ENCODE results near the gene CHP2. TPM values are rescaled to one million over a fixed set of nuclear protein-coding genes. Genes with fewer than 3 reads are reported as not detected.

The CHP2 gene
- total and polyA plus RNA-seq, 9 of the 15 experiments (the other 6 are each of a cell fraction or from before 2014, with no cell fraction given) = 0.23 to 1.1 (median 0.80) TPM

DNA sequence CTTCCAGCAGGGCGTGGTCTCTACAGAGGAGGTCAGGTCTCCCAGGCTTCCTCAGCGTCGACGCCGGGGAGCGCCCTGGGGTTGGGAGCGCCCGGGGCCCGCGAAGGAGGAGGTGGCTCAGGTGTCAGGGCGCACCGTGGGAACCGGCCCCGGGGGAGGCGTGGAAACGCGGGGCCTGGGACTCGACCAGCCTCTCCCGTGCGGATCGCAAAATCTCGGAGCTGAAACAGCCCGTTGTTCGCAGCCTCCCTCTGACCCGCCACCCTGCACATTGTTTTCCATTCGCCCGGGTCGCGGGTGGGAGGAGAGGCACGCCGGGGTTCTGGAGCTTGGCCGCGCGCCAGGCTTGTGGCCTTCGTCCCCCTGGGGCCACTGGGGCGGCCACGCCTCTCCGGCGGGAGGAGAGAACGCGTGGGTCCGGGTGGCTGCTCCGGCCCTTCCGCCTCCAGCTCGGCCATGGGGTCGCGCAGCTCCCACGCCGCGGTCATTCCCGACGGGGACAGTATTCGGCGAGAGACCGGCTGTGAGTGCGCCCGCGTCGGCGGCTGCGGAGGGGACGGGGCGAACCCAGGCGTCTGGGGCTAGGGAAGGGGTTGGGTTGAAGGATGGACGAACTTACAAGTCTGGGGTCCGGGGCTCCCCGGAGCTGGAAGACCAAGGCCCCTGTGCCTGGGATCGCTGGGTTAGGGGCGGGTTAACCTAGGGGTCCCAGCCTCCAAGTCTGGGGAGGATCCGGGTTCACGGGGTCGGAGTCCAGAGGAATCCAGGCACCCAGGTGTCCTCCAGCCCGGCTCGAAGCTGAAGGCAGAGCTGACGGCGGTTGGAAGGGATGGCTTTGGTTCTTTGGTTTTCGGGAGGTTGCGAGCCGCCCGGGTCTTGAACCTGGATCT lies at the start of gene CHP2 (continued):
- TF ChIP-seq, protein P1, sequence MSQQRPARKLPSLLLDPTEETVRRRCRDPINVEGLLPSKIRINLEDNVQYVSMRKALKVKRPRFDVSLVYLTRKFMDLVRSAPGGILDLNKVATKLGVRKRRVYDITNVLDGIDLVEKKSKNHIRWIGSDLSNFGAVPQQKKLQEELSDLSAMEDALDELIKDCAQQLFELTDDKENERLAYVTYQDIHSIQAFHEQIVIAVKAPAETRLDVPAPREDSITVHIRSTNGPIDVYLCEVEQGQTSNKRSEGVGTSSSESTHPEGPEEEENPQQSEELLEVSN (IDR thresholded peaks at IDR 0.05; ENCODE audit: borderline replicate concordance in 1 of 2, extremely low read depth in 1 of 2, insufficient read depth in 1 of 2, insufficient read length in 1 of 2, low read depth in 1 of 2, low read length in 1 of 2, poor library complexity in 1 of 2, severe bottlenecking in 1 of 2) = peak; percentile 43 to 52
- TF ChIP-seq NFIC (IDR thresholded peaks at IDR 0.05) = peak; percentile 96
- TF ChIP-seq HMGN3 (IDR thresholded peaks at IDR 0.05; ENCODE audit: borderline replicate concordance, extremely low read depth, insufficient read length, low read depth, low read length) = no peak
- TF ChIP-seq CREB3L1 (IDR thresholded peaks at IDR 0.05; ENCODE audit: borderline replicate concordance, low read depth) = no peak
- peak; percentile 49; the same call in 1 of the 2 replicates for TF ChIP-seq MTA1 (IDR thresholded peaks at IDR 0.05; ENCODE audit: borderline replicate concordance)
- TF ChIP-seq MTA2 (IDR thresholded peaks at IDR 0.05; ENCODE audit: low read depth) = no peak
- peak; percentile 64; the same call in 1 of the 2 replicates for TF ChIP-seq TFAP4 (CRISPR knock-in tag; IDR thresholded peaks at IDR 0.05; ENCODE audit: borderline replicate concordance)
- no peak for TF ChIP-seq KDM1A (IDR thresholded peaks at IDR 0.05)
- TF ChIP-seq ZNF512 (tag; IDR thresholded peaks at IDR 0.05) = no peak
- no peak for TF ChIP-seq ZNF707 (CRISPR knock-in tag; conservative IDR thresholded peaks at IDR 0.05)
- peak; percentile 78 for TF ChIP-seq CHD4 (IDR thresholded peaks at IDR 0.05; ENCODE audit: insufficient read depth, insufficient replicate concordance, low read depth, low read length, poor library complexity, severe bottlenecking)
- peak; percentile 62; the same call in 1 of the 2 replicates for TF ChIP-seq MTA3 (IDR thresholded peaks at IDR 0.05; ENCODE audit: borderline replicate concordance)
- no peak for TF ChIP-seq ARID4B (CRISPR knock-in tag; IDR thresholded peaks at IDR 0.05)
- TF ChIP-seq JUNB (CRISPR knock-in tag; conservative IDR thresholded peaks at IDR 0.05) = no peak
- no peak for TF ChIP-seq ATF1 (CRISPR knock-in tag; IDR thresholded peaks at IDR 0.05)
- TF ChIP-seq ATF1 (tag; IDR thresholded peaks at IDR 0.05) = 0 out of 2 replicates have a peak, but pooled peaks have one; percentile 52

Measured in K562 (cell line).